ENCODE results near the gene ZBTB7C.

ZBTB7C gene

GRCh38 chr18:48060970-48061369 is 348.2 kb downstream of the ZBTB7C start:
- H3K27me3 Mint-ChIP-seq: peaks cover 31% of the 10 kb centered on the region
- CTCF ChIA-PET: no interaction called here
- no peaks in the 10 kb centered on the region for H3K9me3 Mint-ChIP-seq
- no peak for DNase-seq
- H3K27ac Mint-ChIP-seq: no peak overlapping the region
- no peak overlapping the region for H3K4me3 Mint-ChIP-seq
- H3K36me3 Mint-ChIP-seq: no peaks in the 10 kb centered on the region
- H3K4me1 Mint-ChIP-seq: no peaks in the 10 kb centered on the region

GRCh38 chr18:48060346-48060745 is 348.8 kb downstream of the ZBTB7C start:
- no peak for DNase-seq
- CTCF ChIA-PET: interaction anchor here (0.6 kb wide), 1 partner anchor 960 kb away, joined by 3 read pairs; no protein-coding TSS in a partner anchor
- Mint-ChIP-seq H3K36me3 (no peaks in the 10 kb centered on the region), H3K9me3 (no peaks in the 10 kb centered on the region), H3K4me3 (no peak overlapping the region), H3K27me3 (peaks cover 37% of the 10 kb centered on the region), H3K4me1 (no peaks in the 10 kb centered on the region), H3K27ac (no peak overlapping the region)

- CTCF ChIA-PET: no interaction called here
- no peaks in the 10 kb centered on the region for H3K9me3 Mint-ChIP-seq
- H3K4me3 Mint-ChIP-seq: no peak overlapping the region
- peaks cover 41% of the 10 kb centered on the region for H3K27me3 Mint-ChIP-seq
- no peaks in the 10 kb centered on the region for H3K36me3 Mint-ChIP-seq
- no peak overlapping the region for H3K27ac Mint-ChIP-seq
- H3K4me1 Mint-ChIP-seq: no peaks in the 10 kb centered on the region
- DNase-seq: no peak
Measured at GRCh38 chr18:48059455-48060010, 349.6 kb downstream of the ZBTB7C start.

- CTCF ChIA-PET: interaction anchor here (0.6 kb wide), 1 partner anchor 388 kb away, joined by 3 read pairs; no protein-coding TSS in a partner anchor
- no peak overlapping the region for H3K4me3 Mint-ChIP-seq
- no peak overlapping the region for H3K27ac Mint-ChIP-seq
- H3K4me1 Mint-ChIP-seq: no peaks in the 10 kb centered on the region
- peaks cover 49% of the 10 kb centered on the region for H3K27me3 Mint-ChIP-seq
- DNase-seq: no peak
- no peaks in the 10 kb centered on the region for H3K36me3 Mint-ChIP-seq
- H3K9me3 Mint-ChIP-seq: no peaks in the 10 kb centered on the region
Measured at GRCh38 chr18:48058486-48058885, 350.7 kb downstream of the ZBTB7C start.

- CTCF ChIA-PET: no interaction called here
- Mint-ChIP-seq H3K36me3 (no peaks in the 10 kb centered on the region), H3K9me3 (no peaks in the 10 kb centered on the region), H3K27ac (no peak overlapping the region), H3K4me3 (no peak overlapping the region), H3K27me3 (peaks cover 61% of the 10 kb centered on the region), H3K4me1 (no peaks in the 10 kb centered on the region)
- no peak for DNase-seq
Measured at GRCh38 chr18:48057018-48057417, 352.2 kb downstream of the ZBTB7C start.

GRCh38 chr18:48055351-48055750 is 353.8 kb downstream of the ZBTB7C start:
- CTCF ChIA-PET: no interaction called here
- no peaks in the 10 kb centered on the region for H3K4me1 Mint-ChIP-seq
- H3K27me3 Mint-ChIP-seq: peaks cover 67% of the 10 kb centered on the region
- no peak for DNase-seq
- H3K9me3 Mint-ChIP-seq: no peaks in the 10 kb centered on the region
- no peaks in the 10 kb centered on the region for H3K36me3 Mint-ChIP-seq
- no peak overlapping the region for H3K27ac Mint-ChIP-seq
- no peak overlapping the region for H3K4me3 Mint-ChIP-seq

- no peak overlapping the region for H3K27ac Mint-ChIP-seq
- no peaks in the 10 kb centered on the region for H3K4me1 Mint-ChIP-seq
- CTCF ChIA-PET: no interaction called here
- peaks cover 63% of the 10 kb centered on the region for H3K27me3 Mint-ChIP-seq
- no peaks in the 10 kb centered on the region for H3K36me3 Mint-ChIP-seq
- no peak overlapping the region for H3K4me3 Mint-ChIP-seq
- H3K9me3 Mint-ChIP-seq: no peaks in the 10 kb centered on the region
- DNase-seq: no peak
Measured at GRCh38 chr18:48053881-48054816, 355.0 kb downstream of the ZBTB7C start.

GRCh38 chr18:48052842-48053241 is 356.3 kb downstream of the ZBTB7C start:
- CTCF ChIA-PET: no interaction called here
- H3K27me3 Mint-ChIP-seq: peaks cover 57% of the 10 kb centered on the region
- no peaks in the 10 kb centered on the region for H3K36me3 Mint-ChIP-seq
- DNase-seq: no peak
- no peak overlapping the region for H3K4me3 Mint-ChIP-seq
- H3K27ac Mint-ChIP-seq: no peak overlapping the region
- H3K9me3 Mint-ChIP-seq: no peaks in the 10 kb centered on the region
- H3K4me1 Mint-ChIP-seq: no peaks in the 10 kb centered on the region

- no peaks in the 10 kb centered on the region for H3K4me1 Mint-ChIP-seq
- DNase-seq: no peak
- peaks cover 63% of the 10 kb centered on the region for H3K27me3 Mint-ChIP-seq
- no peak overlapping the region for H3K27ac Mint-ChIP-seq
- H3K4me3 Mint-ChIP-seq: no peak overlapping the region
- H3K36me3 Mint-ChIP-seq: no peaks in the 10 kb centered on the region
- CTCF ChIA-PET: no interaction called here
- no peaks in the 10 kb centered on the region for H3K9me3 Mint-ChIP-seq
Measured at GRCh38 chr18:48051945-48052840, 357.0 kb downstream of the ZBTB7C start.

- Mint-ChIP-seq H3K4me3 (no peak overlapping the region), H3K36me3 (no peaks in the 10 kb centered on the region), H3K27ac (no peak overlapping the region), H3K9me3 (peaks cover 3% of the 10 kb centered on the region), H3K27me3 (peaks cover 69% of the 10 kb centered on the region), H3K4me1 (no peaks in the 10 kb centered on the region)
- CTCF ChIA-PET: no interaction called here
- DNase-seq: no peak
Measured at GRCh38 chr18:48050176-48050575, 359.0 kb downstream of the ZBTB7C start.

GRCh38 chr18:48049757-48050156 is 359.4 kb downstream of the ZBTB7C start:
- Mint-ChIP-seq H3K27ac (no peak overlapping the region), H3K27me3 (peaks cover 69% of the 10 kb centered on the region), H3K9me3 (peaks cover 3% of the 10 kb centered on the region), H3K36me3 (no peaks in the 10 kb centered on the region), H3K4me1 (no peaks in the 10 kb centered on the region), H3K4me3 (no peak overlapping the region)
- DNase-seq: no peak
- CTCF ChIA-PET: no interaction called here

- Mint-ChIP-seq H3K4me3 (no peak overlapping the region), H3K9me3 (peaks cover 3% of the 10 kb centered on the region), H3K4me1 (no peaks in the 10 kb centered on the region), H3K36me3 (no peaks in the 10 kb centered on the region), H3K27ac (no peak overlapping the region), H3K27me3 (peaks cover 60% of the 10 kb centered on the region)
- CTCF ChIA-PET: no interaction called here
- no peak for DNase-seq
Measured at GRCh38 chr18:48048251-48048650, 360.9 kb downstream of the ZBTB7C start.

GRCh38 chr18:48046843-48047242 is 362.3 kb downstream of the ZBTB7C start:
- no peak for DNase-seq
- no peak overlapping the region for H3K4me3 Mint-ChIP-seq
- no peak overlapping the region for H3K27ac Mint-ChIP-seq
- H3K9me3 Mint-ChIP-seq: peaks cover 3% of the 10 kb centered on the region
- peaks cover 48% of the 10 kb centered on the region for H3K27me3 Mint-ChIP-seq
- H3K36me3 Mint-ChIP-seq: no peaks in the 10 kb centered on the region
- no peaks in the 10 kb centered on the region for H3K4me1 Mint-ChIP-seq
- CTCF ChIA-PET: no interaction called here

- Mint-ChIP-seq H3K27ac (no peak overlapping the region), H3K4me3 (no peak overlapping the region), H3K4me1 (no peaks in the 10 kb centered on the region), H3K9me3 (peaks cover 3% of the 10 kb centered on the region), H3K27me3 (peaks cover 41% of the 10 kb centered on the region), H3K36me3 (no peaks in the 10 kb centered on the region)
- no peak for DNase-seq
- CTCF ChIA-PET: no interaction called here
Measured at GRCh38 chr18:48045744-48046143, 363.4 kb downstream of the ZBTB7C start.

Data from activated naive CD4-positive, alpha-beta T cell treated with anti-CD3 and anti-CD28 coated beads, Interleukin-2, amount 10 ng/mL, durations not matched to agents 7 days and 5 days (primary cell).